GM18499 (cell line): ENCODE data around the gene ZNF750.

ENCODE experiments used
- ATAC-seq: cut with Tn5 transposase; IDR thresholded peaks from one replicate; pipeline ENCODE4 v1.9.1; 2021; ENCODE audit warnings: moderate number of reproducible peaks; ENCODE audit not compliant: insufficient read depth, unreplicated experiment

ZNF750 gene

GRCh38 chr17:82860606-82861392, 21.0 kb upstream of the ZNF750 start:
- no peak for ATAC-seq

- no peak for ATAC-seq
Observed at GRCh38 chr17:82859431-82860403, 19.9 kb upstream of the ZNF750 start.

GRCh38 chr17:82858376-82859126, 18.7 kb upstream of the ZNF750 start:
- no peak for ATAC-seq

GRCh38 chr17:82856361-82856760, 16.5 kb upstream of the ZNF750 start:
- ATAC-seq = no peak

- no peak for ATAC-seq
Observed at GRCh38 chr17:82854226-82854625, 14.4 kb upstream of the ZNF750 start.

- ATAC-seq = no peak
Observed at GRCh38 chr17:82851381-82851780, 11.6 kb upstream of the ZNF750 start.

GRCh38 chr17:82849076-82849945, 9.5 kb upstream of the ZNF750 start:
- ATAC-seq = no peak

- no peak for ATAC-seq
Observed at GRCh38 chr17:82848022-82848592, 8.3 kb upstream of the ZNF750 start.

DNA sequence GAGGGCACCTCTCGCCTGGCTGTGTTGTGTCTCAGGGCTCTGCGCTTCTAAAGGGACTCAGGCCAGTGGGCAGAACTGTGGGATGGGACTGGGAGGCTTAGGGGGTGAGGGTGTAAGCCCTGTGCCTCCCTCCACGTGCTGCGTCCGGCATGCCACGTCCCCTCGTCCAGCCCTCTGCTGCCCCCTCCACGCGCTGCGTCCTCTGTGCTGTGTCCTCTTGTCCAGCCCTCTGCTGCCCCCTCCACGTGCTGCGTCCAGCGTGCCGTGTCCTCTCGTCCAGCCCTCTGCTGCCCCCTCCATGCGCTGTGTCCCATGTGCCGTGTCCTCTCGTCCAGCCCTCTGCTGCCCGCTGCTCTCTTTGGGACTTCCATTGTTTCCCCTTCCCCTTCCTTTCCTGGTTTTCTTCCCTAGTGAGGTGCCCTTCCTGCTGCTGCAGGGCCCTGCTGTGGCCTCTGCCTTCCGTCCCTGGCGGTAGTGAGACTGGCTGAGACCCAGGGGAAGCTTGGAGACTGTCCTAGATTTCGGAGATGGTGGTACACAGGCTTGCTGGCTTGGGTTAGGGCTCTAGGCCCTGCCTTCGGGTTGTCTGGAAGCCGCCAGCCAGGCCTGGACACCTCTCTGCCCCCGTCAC, 6.4 kb upstream of the ZNF750 start:
- ATAC-seq = no peak

- ATAC-seq = no peak
Observed at GRCh38 chr17:82845163-82845807, 5.5 kb upstream of the ZNF750 start.

DNA sequence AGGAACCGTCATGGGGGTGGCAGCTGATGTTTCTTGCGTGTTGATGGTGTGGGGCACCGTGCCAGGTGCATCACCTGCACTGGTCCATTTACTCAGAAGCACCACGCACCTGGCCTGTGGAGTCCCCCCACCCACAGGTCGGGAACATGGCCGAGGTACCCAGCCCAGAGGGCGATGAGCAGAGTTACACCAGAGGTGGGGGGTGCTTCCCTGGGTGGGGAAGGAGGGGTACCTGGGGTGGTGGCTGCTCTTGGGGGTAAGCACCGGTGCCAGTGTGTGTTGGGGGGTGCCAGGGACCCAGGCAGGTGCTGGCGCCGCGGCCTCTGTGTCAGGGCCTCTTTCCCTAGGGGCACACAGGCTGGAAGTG, 5.0 kb upstream of the ZNF750 start:
- no peak for ATAC-seq

DNA sequence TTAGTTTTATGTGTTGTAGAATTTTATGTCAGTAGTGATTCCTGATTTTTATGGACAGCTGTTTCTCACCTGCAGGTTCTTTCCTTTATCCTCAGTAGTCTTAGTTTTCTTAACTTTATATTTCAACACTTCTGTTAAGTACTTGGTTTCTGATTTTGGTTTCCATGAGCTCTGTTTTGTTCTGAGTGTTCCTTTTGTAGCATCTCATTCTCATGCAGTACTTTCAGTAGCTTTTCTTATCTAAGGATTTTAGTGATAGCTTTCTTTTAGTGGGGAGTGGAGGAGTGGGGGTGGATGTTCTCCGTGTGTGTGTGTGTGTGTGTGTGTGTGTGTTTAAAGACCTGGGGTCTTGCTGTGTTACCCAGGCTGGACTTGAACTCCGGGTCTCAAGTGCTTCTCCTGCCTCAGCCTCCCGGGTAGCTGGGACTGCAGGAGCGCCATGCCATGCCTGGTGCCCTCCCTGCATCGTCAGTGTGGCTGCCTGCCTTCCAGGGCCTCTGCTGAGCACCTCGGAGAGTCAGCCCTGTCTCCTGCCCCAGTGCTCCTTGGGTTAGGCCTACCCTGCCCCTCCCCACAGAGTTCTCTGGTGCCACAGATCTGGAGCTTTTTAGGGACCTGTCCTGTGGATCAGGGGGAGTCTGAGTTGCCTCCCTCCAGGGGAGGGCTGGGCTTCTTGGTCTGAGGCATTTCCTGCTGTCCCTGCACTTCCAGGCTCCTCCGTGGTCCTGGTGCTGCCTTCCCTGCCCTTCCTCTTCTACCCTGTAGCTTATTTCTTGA, 4.3 kb upstream of the ZNF750 start:
- no peak for ATAC-seq

GRCh38 chr17:82841921-82842596, 2.2 kb upstream of the ZNF750 start:
- no peak for ATAC-seq

- no peak for ATAC-seq
Observed at GRCh38 chr17:82840431-82840831, 609 bp upstream of the ZNF750 start.

GRCh38 chr17:82838386-82839063, 1.3 kb downstream of the ZNF750 start:
- no peak for ATAC-seq

DNA sequence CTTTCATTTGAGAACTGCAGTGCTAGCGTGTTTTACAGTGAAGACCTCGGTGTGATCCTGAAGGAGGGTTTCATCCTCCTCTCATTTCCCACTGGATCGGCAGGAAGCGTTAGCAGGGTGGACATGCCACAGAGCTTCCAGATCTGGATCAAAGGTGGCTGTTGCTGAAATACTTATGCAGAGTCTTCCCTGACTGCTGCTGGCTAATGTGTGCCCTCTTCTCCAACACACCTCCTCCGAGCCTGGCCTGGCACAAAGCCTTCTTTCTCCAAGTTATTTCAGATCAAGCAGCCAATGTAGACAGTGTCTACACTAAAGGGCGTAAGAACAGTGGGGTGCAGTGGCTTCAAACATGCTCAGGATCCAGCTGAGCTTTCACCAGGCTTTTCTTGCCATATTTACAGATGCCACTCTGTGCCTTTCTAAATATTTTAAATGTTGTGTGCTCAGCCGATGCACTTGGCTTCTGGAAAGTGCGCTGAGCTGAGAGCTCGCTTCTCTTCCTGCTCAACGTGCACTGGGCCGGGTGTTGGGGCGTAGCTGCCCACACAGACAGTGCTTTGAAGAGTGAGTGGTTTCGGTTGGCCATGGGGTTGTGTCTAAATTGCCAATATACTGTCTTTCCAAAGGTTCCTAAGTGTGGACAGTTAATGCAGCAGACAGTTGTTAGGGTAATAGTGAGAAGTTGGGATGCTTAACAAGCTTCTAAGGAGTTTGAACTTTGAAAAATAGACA, 2.1 kb downstream of the ZNF750 start:
- ATAC-seq = no peak
